Measurements from ENCODE around the gene MAEL. TPM values are rescaled to one million over a fixed set of nuclear protein-coding genes. Genes with fewer than 3 reads are reported as not detected.

MAEL gene
- total and polyA plus RNA-seq, 5 donors, result 3.2 to 7.5 (median 3.9) TPM

GRCh38 chr1:166978821-166979220 lies 10.3 kb upstream of the MAEL start:
- no peaks in the 10 kb centered on the region for H3K4me1 ChIP-seq (ENCODE audit: control insufficient read depth, insufficient read depth, low read length)
- no peaks in the 10 kb centered on the region for H3K9me3 ChIP-seq (ENCODE audit: control insufficient read depth, low read length)
- H3K4me3 ChIP-seq (ENCODE audit: low read length), result no peak overlapping the region
- no peak overlapping the region for H3K27ac ChIP-seq (ENCODE audit: low read length)
- intact Hi-C loops (cut with DNase I), result no loop called here
- H3K27me3 ChIP-seq (ENCODE audit: control insufficient read depth, insufficient read depth), result no peaks in the 10 kb centered on the region
- no peak for ATAC-seq
- WGBS, result 29% methylated on average over 1 of the region's 1 CpG
- no peak for DNase-seq

- ATAC-seq, result no peak
- Histone ChIP-seq H3K9me3 (ENCODE audit: control insufficient read depth, low read length) (no peaks in the 10 kb centered on the region), H3K4me3 (ENCODE audit: low read length) (no peak overlapping the region), H3K27me3 (ENCODE audit: control insufficient read depth, insufficient read depth) (no peaks in the 10 kb centered on the region), H3K4me1 (ENCODE audit: control insufficient read depth, insufficient read depth, low read length) (no peaks in the 10 kb centered on the region), H3K27ac (ENCODE audit: low read length) (no peak overlapping the region)
- intact Hi-C loops (cut with DNase I), result no loop called here
- DNase-seq, result no peak
- WGBS, result 79% methylated on average over 1 of the region's 1 CpG
Measured at GRCh38 chr1:166980383-166980782, 8.7 kb upstream of the MAEL start.

GRCh38 chr1:166980818-166981217 lies 8.3 kb upstream of the MAEL start:
- Histone ChIP-seq H3K9me3 (ENCODE audit: control insufficient read depth, low read length) (no peaks in the 10 kb centered on the region), H3K4me1 (ENCODE audit: control insufficient read depth, insufficient read depth, low read length) (no peaks in the 10 kb centered on the region), H3K27ac (ENCODE audit: low read length) (no peak overlapping the region), H3K27me3 (ENCODE audit: control insufficient read depth, insufficient read depth) (no peaks in the 10 kb centered on the region), H3K4me3 (ENCODE audit: low read length) (no peak overlapping the region)
- intact Hi-C loops (cut with DNase I), result no loop called here
- ATAC-seq (no peak), DNase-seq (no peak)
- 85% methylated on average over 3 of the region's 3 CpGs for WGBS

GRCh38 chr1:166981589-166981988 lies 7.5 kb upstream of the MAEL start:
- ATAC-seq (no peak), DNase-seq (no peak)
- intact Hi-C loops (cut with DNase I), result no loop called here
- H3K27ac ChIP-seq (ENCODE audit: low read length), result no peak overlapping the region
- WGBS, result 90% methylated on average over 1 of the region's 1 CpG
- no peaks in the 10 kb centered on the region for H3K9me3 ChIP-seq (ENCODE audit: control insufficient read depth, low read length)
- no peak overlapping the region for H3K4me3 ChIP-seq (ENCODE audit: low read length)
- H3K27me3 ChIP-seq (ENCODE audit: control insufficient read depth, insufficient read depth), result no peaks in the 10 kb centered on the region
- H3K4me1 ChIP-seq (ENCODE audit: control insufficient read depth, insufficient read depth, low read length), result no peaks in the 10 kb centered on the region

- 74% methylated on average over 1 of the region's 1 CpG for WGBS
- intact Hi-C loops (cut with DNase I), result no loop called here
- H3K4me3 ChIP-seq (ENCODE audit: low read length), result no peak overlapping the region
Measured at GRCh38 chr1:166999075-166999474, 10.0 kb downstream of the MAEL start.

GRCh38 chr1:166999500-167000055 lies 10.5 kb downstream of the MAEL start:
- no peak overlapping the region for H3K27ac ChIP-seq (ENCODE audit: low read length)
- DNase-seq, result no peak
- ATAC-seq, result no peak
- no peak overlapping the region for H3K4me3 ChIP-seq (ENCODE audit: low read length)
- 54% methylated on average over 3 of the region's 3 CpGs for WGBS
- no peaks in the 10 kb centered on the region for H3K9me3 ChIP-seq (ENCODE audit: control insufficient read depth, low read length)
- no peaks in the 10 kb centered on the region for H3K4me1 ChIP-seq (ENCODE audit: control insufficient read depth, insufficient read depth, low read length)
- H3K27me3 ChIP-seq (ENCODE audit: control insufficient read depth, insufficient read depth), result no peaks in the 10 kb centered on the region
- intact Hi-C loops (cut with DNase I), result no loop called here

More at GRCh38 chr1:166999075-166999474, 10.0 kb downstream of the MAEL start:
- ATAC-seq, result no peak
- H3K4me1 ChIP-seq (ENCODE audit: control insufficient read depth, insufficient read depth, low read length), result no peaks in the 10 kb centered on the region
- no peak overlapping the region for H3K27ac ChIP-seq (ENCODE audit: low read length)
- no peak for DNase-seq
- no peaks in the 10 kb centered on the region for H3K9me3 ChIP-seq (ENCODE audit: control insufficient read depth, low read length)
- H3K27me3 ChIP-seq (ENCODE audit: control insufficient read depth, insufficient read depth), result no peaks in the 10 kb centered on the region

GRCh38 chr1:167000546-167000945 lies 11.5 kb downstream of the MAEL start:
- H3K4me3 ChIP-seq (ENCODE audit: low read length), result no peak overlapping the region
- ATAC-seq (no peak), DNase-seq (no peak)
- H3K27me3 ChIP-seq (ENCODE audit: control insufficient read depth, insufficient read depth), result no peaks in the 10 kb centered on the region
- H3K9me3 ChIP-seq (ENCODE audit: control insufficient read depth, low read length), result no peaks in the 10 kb centered on the region
- no peaks in the 10 kb centered on the region for H3K4me1 ChIP-seq (ENCODE audit: control insufficient read depth, insufficient read depth, low read length)
- no peak overlapping the region for H3K27ac ChIP-seq (ENCODE audit: low read length)
- intact Hi-C loops (cut with DNase I), result no loop called here
- WGBS, result 91% methylated on average over 1 of the region's 1 CpG

GRCh38 chr1:167002354-167002753 lies 13.3 kb downstream of the MAEL start:
- H3K9me3 ChIP-seq (ENCODE audit: control insufficient read depth, low read length), result no peaks in the 10 kb centered on the region
- H3K4me3 ChIP-seq (ENCODE audit: low read length), result no peak overlapping the region
- no peaks in the 10 kb centered on the region for H3K27me3 ChIP-seq (ENCODE audit: control insufficient read depth, insufficient read depth)
- ATAC-seq, result no peak
- no peak overlapping the region for H3K27ac ChIP-seq (ENCODE audit: low read length)
- intact Hi-C loops (cut with DNase I), result no loop called here
- H3K4me1 ChIP-seq (ENCODE audit: control insufficient read depth, insufficient read depth, low read length), result no peaks in the 10 kb centered on the region
- 79% methylated on average over 2 of the region's 2 CpGs for WGBS
- DNase-seq, result no peak

GRCh38 chr1:167003711-167004110 lies 14.6 kb downstream of the MAEL start:
- Histone ChIP-seq H3K27ac (ENCODE audit: low read length) (no peak overlapping the region), H3K9me3 (ENCODE audit: control insufficient read depth, low read length) (no peaks in the 10 kb centered on the region), H3K4me1 (ENCODE audit: control insufficient read depth, insufficient read depth, low read length) (no peaks in the 10 kb centered on the region), H3K27me3 (ENCODE audit: control insufficient read depth, insufficient read depth) (no peaks in the 10 kb centered on the region), H3K4me3 (ENCODE audit: low read length) (no peak overlapping the region)
- ATAC-seq (no peak), DNase-seq (no peak)
- intact Hi-C loops (cut with DNase I), result no loop called here
- WGBS, result 78% methylated on average over 2 of the region's 2 CpGs

GRCh38 chr1:167011560-167012191 lies 22.6 kb downstream of the MAEL start:
- no peaks in the 10 kb centered on the region for H3K9me3 ChIP-seq (ENCODE audit: control insufficient read depth, low read length)
- intact Hi-C loops (cut with DNase I), result no loop called here
- H3K27ac ChIP-seq (ENCODE audit: low read length), result no peak overlapping the region
- DNase-seq (no peak), ATAC-seq (no peak)
- H3K27me3 ChIP-seq (ENCODE audit: control insufficient read depth, insufficient read depth), result no peaks in the 10 kb centered on the region
- no peaks in the 10 kb centered on the region for H3K4me1 ChIP-seq (ENCODE audit: control insufficient read depth, insufficient read depth, low read length)
- 83% methylated on average over 1 of the region's 1 CpG for WGBS
- H3K4me3 ChIP-seq (ENCODE audit: low read length), result no peak overlapping the region

- H3K4me1 ChIP-seq (ENCODE audit: control insufficient read depth, insufficient read depth, low read length), result no peaks in the 10 kb centered on the region
- ATAC-seq (no peak), DNase-seq (no peak)
- no peaks in the 10 kb centered on the region for H3K9me3 ChIP-seq (ENCODE audit: control insufficient read depth, low read length)
- intact Hi-C loops (cut with DNase I), result no loop called here
- no peaks in the 10 kb centered on the region for H3K27me3 ChIP-seq (ENCODE audit: control insufficient read depth, insufficient read depth)
- H3K27ac ChIP-seq (ENCODE audit: low read length), result no peak overlapping the region
- H3K4me3 ChIP-seq (ENCODE audit: low read length), result no peak overlapping the region
- WGBS, result 80% methylated on average over 2 of the region's 2 CpGs
Measured at GRCh38 chr1:167012570-167012969, 23.5 kb downstream of the MAEL start.

Data from right cardiac atrium (tissue), 5 donors.